ENCODE data around the gene DNHD1.

DNHD1 gene

GRCh38 chr11:6587360-6587953, 90.4 kb downstream of the DNHD1 start:
- peak; percentile 71 for DNase-seq (ENCODE audit: low spot score)
- Histone ChIP-seq H3K4me3 (no peak overlapping the region), H3K27ac (peak overlapping the region; percentile 47 to 68)
- TF ChIP-seq, protein P1, sequence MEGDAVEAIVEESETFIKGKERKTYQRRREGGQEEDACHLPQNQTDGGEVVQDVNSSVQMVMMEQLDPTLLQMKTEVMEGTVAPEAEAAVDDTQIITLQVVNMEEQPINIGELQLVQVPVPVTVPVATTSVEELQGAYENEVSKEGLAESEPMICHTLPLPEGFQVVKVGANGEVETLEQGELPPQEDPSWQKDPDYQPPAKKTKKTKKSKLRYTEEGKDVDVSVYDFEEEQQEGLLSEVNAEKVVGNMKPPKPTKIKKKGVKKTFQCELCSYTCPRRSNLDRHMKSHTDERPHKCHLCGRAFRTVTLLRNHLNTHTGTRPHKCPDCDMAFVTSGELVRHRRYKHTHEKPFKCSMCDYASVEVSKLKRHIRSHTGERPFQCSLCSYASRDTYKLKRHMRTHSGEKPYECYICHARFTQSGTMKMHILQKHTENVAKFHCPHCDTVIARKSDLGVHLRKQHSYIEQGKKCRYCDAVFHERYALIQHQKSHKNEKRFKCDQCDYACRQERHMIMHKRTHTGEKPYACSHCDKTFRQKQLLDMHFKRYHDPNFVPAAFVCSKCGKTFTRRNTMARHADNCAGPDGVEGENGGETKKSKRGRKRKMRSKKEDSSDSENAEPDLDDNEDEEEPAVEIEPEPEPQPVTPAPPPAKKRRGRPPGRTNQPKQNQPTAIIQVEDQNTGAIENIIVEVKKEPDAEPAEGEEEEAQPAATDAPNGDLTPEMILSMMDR (IDR thresholded peaks at IDR 0.05): no peak

GRCh38 chr11:6588018-6588417, 90.9 kb downstream of the DNHD1 start:
- DNase-seq (ENCODE audit: low spot score): no peak
- H3K4me3 ChIP-seq: no peak overlapping the region
- H3K27ac ChIP-seq: peak overlapping the region; percentile 47 to 68
- TF ChIP-seq, protein P1 (IDR thresholded peaks at IDR 0.05): no peak

DNA sequence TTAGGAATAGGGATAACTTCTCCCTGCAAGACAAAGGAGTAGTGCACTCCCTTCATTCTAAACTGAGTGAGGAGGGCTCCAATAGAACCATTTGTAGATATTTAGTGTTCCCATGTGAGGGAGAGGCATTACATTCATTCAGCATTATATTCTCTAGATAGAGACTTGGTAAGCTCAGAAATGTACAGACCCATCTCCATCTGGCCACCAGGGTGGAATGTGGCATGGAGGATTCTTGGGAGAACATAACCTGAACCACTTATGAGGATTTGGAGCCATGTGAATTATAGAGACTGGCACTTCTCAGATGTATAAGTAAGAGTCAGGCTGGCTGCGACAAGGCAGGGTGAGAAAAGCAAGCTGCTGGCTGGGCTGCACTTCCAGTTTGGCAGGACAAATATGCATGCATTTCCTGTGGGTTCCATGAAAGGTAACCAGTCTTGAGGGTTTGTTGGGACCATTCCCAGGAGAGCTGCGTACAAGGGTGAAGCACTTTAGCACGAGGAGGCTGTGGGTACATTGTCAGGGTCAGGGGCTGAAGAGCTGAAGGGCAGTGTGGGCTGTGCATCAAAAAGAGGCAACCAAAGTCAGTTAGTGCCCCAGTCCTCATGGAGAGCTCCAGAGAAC, 97.2 kb downstream of the DNHD1 start:
- H3K4me3 ChIP-seq: no peak overlapping the region
- TF ChIP-seq, protein P1 (IDR thresholded peaks at IDR 0.05): no peak
- DNase-seq (ENCODE audit: low spot score): peak; percentile 33
- no peak overlapping the region for H3K27ac ChIP-seq

- TF ChIP-seq, protein P1 (IDR thresholded peaks at IDR 0.05): no peak
- no peak overlapping the region for H3K4me3 ChIP-seq
- peak; percentile 22 for DNase-seq (ENCODE audit: low spot score)
- H3K27ac ChIP-seq: peak overlapping the region; percentile 70 to 79
Measured at GRCh38 chr11:6596239-6596877, 99.3 kb downstream of the DNHD1 start.

DNA sequence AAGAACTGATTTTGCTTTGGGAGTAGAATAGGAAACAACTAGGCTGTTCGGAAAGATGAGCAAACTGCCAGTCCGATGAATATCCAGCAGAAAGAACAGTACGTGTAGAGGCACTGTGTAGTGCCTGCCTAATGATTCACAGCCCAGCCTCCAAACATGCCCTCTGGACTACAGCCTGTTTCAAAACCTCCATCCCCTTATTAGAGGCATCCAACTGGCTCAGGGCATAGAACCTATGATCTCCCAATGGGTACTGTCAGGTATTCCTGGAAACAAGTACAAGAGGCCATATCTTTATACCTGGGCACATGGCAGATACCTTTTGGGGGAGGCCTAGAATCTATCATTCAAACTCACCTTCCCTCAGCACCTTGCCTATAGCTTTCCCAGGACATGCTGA, 101.5 kb downstream of the DNHD1 start:
- no peak for DNase-seq (ENCODE audit: low spot score)
- H3K27ac ChIP-seq: peak overlapping the region; percentile 52 to 70
- H3K4me3 ChIP-seq: no peak overlapping the region
- TF ChIP-seq, protein P1 (IDR thresholded peaks at IDR 0.05): no peak

DNA sequence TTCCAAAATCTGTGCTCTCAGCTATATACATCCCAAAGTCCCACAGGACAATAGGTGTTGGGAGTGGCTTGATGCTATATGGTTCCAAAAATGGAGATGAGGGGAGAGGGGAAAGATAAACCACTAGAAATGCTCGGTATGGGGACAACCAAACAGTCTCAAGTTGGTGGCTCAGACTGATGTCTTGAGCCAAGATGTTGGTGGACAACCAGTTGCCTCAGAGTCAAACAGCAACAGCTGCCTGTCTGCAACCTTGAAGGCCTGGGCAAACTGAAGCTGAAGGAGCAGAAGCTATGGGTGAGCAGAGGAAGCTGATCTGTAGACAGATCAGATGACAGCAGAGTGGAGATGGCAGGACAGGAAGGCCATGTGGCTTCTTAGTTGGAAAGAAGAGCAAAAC, 102.4 kb downstream of the DNHD1 start:
- Histone ChIP-seq H3K27ac (no peak overlapping the region), H3K4me3 (no peak overlapping the region)
- DNase-seq (ENCODE audit: low spot score): peak; percentile 38
- TF ChIP-seq, protein P1 (IDR thresholded peaks at IDR 0.05): no peak

Measured in coronary artery (tissue), 2 donors.